ENCODE data around the gene SEC14L2. TPM values are rescaled to one million over a fixed set of nuclear protein-coding genes. Genes with fewer than 3 reads are reported as not detected.
"Not testable (repeated sequence)": the region's sequence is repeated elsewhere in the genome, so short reads cannot be mapped to it uniquely, and the experiment has no call there.

Gene SEC14L2
- total RNA-seq, 1 donor from 2014 or later: 3.0 TPM

DNA sequence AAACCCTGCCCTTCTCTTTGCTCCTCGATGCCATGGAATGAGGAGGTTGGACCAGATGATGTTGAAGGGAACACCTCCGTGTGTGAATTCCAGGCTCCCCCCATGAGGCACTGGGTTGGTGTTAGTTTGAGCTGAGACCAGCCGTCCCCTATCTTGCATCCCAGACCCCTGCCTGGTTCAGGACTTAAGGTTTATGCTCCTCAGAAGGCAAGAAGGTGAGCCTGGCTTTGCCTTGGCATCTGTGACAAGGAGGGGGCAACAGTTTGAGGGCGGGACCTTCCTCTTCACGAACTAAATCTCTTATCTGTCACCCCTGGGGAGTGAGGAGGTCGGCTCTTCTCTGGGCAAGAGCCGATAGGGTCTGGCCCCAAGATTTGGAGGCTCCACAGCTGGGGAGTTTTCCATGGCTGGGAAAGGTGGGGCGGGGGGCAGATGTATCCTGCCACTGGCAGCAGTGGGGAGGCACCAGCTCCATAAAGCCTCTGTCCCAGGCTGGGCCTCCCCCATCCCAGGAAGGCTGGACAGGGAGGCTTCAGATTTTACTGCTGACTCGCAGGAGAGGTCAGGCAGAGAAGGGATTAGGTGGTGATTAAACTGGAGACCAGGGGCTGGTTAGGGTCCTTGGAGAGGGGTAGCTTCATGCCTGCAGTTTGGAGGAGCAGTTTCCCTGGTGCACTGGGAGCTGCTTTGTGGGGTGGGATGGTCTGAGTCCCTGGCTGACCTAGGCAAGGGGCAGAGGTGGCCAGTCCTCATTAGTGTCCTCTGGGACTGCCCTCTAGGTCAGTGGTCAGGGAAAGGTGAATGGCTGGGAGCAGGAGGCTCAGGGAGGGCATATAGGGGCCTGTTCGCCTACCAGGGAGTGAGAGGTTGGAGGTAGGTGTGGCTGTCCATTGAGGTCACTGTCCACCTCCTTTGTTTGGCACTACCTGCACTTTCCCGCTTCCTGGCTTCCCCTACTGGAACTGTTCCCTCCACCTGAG is 1.1 kb downstream of the SEC14L2 start:
- no peak for DNase-seq (ENCODE audit: low spot score in 2 of 2)
- intact Hi-C loops (cut with DNase I): loop anchor here (1.0 kb wide), 1 partner anchor 25 kb away; no protein-coding TSS in a partner anchor
- Histone ChIP-seq H3K9me3 (no peaks in the 10 kb centered on the region), H3K36me3 (no peaks in the 10 kb centered on the region), H3K4me1 (peaks cover 0 to 3% of the 10 kb centered on the region in 2 donors), H3K27me3 (no peaks in the 10 kb centered on the region), H3K27ac (peak overlapping the region in 1 of 2 donors; percentile 80), H3K4me3 (peak overlapping the region; percentile 71 to 97)
- TF ChIP-seq, protein P1, sequence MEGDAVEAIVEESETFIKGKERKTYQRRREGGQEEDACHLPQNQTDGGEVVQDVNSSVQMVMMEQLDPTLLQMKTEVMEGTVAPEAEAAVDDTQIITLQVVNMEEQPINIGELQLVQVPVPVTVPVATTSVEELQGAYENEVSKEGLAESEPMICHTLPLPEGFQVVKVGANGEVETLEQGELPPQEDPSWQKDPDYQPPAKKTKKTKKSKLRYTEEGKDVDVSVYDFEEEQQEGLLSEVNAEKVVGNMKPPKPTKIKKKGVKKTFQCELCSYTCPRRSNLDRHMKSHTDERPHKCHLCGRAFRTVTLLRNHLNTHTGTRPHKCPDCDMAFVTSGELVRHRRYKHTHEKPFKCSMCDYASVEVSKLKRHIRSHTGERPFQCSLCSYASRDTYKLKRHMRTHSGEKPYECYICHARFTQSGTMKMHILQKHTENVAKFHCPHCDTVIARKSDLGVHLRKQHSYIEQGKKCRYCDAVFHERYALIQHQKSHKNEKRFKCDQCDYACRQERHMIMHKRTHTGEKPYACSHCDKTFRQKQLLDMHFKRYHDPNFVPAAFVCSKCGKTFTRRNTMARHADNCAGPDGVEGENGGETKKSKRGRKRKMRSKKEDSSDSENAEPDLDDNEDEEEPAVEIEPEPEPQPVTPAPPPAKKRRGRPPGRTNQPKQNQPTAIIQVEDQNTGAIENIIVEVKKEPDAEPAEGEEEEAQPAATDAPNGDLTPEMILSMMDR (IDR thresholded peaks at IDR 0.05): no peak

DNA sequence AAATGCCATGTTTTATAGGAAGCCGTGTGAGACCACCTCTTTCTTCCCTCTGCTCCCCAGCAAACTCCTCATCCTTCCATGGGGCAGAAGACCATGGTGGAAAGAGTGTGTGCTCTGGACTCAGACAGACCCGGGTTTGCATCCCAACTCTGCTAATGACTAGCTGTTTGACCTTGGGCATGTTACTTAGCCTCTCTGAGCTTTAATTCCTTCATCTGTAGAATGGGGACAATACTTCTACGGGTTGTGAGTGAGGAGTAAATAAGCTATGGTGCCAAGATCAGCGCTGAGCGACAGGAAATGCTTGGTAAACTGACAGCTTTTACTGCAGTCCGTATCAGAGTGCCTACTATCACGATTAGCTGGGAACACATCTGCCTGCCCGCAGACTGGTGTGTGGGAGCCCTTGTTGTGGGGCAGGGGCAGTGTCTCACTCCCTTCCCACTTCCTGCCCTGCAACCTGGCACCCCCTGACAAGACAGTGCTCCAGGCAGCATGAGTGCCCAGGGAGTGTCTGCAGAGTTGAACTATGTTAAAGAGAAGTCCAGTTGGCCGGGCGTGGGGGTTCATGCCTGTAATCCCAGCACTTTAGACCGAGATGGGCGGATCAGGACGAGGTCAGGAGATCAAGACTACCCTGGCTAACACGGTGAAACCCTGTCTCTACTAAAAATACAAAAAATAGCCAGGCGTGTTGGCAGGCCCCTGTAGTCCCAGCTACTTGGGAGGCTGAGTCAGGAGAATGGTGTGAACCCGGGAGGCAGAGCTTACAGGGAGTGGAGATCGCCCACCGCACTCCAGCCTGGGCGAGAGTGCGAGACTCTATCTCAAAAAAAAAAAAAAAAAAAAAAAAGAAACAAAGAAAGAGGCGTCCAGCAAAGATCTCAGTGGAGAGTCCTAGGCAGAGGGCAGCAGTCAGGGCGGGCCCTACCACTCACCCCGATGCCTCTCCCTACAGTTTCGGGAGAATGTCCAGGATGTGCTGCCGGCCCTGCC is 2.2 kb downstream of the SEC14L2 start:
- Histone ChIP-seq H3K27ac (no peak overlapping the region), H3K36me3 (no peaks in the 10 kb centered on the region), H3K27me3 (no peaks in the 10 kb centered on the region), H3K4me1 (peaks cover 0 to 3% of the 10 kb centered on the region in 2 donors), H3K4me3 (no peak overlapping the region), H3K9me3 (no peaks in the 10 kb centered on the region)
- DNase-seq (ENCODE audit: low spot score in 2 of 2): no peak
- intact Hi-C loops (cut with DNase I): no loop called here
- TF ChIP-seq, protein P1 (IDR thresholded peaks at IDR 0.05): no peak

DNA sequence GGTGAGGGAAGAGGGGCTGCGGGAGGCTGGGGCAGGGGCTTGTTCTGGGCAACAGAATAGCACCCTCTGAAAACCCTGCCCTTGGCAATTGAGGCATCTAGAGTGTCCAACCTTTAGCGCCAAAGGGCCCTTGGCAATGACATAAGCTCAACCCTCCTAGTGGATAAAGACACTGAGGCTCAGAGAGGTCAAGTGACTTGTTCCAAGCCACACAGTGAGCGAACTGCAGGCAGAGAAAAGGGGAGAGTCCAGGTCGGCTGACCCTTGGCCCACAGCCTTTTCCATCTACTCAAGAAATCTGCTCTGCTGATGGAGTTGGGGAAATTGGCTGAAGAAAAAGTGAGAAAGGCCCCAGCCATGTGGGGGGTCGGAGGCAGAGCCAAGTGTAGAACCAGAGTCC is 2.9 kb downstream of the SEC14L2 start:
- TF ChIP-seq, protein P1 (IDR thresholded peaks at IDR 0.05): no peak
- peaks cover 0 to 3% of the 10 kb centered on the region in 2 donors for H3K4me1 ChIP-seq
- no peaks in the 10 kb centered on the region for H3K27me3 ChIP-seq
- H3K9me3 ChIP-seq: no peaks in the 10 kb centered on the region
- DNase-seq (ENCODE audit: low spot score in 2 of 2): no peak
- no peak overlapping the region for H3K27ac ChIP-seq
- intact Hi-C loops (cut with DNase I): no loop called here
- no peaks in the 10 kb centered on the region for H3K36me3 ChIP-seq
- H3K4me3 ChIP-seq: no peak overlapping the region

DNA sequence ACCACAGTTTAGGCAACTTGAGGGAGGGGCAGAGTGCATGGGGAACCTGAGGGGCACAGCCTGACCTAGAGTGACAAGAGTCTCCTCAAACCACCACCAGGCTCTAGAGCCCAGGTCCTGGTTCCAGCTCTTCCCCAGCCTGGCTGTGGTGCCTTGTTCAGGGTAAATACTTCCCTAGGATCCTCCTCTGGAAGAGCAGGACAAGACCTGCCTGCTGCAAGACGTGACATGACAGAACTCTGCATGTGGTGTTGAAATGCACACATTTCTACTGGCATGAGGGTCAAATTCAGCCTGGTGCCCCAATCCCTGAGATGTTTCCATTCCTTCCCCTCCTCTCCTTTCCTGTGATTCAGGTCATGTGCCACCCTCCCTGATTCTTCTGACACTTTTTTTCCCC is 3.3 kb downstream of the SEC14L2 start:
- Histone ChIP-seq H3K27ac (no peak overlapping the region), H3K27me3 (no peaks in the 10 kb centered on the region), H3K36me3 (no peaks in the 10 kb centered on the region), H3K9me3 (no peaks in the 10 kb centered on the region), H3K4me1 (peaks cover 0 to 3% of the 10 kb centered on the region in 2 donors), H3K4me3 (no peak overlapping the region)
- intact Hi-C loops (cut with DNase I): no loop called here
- DNase-seq (ENCODE audit: low spot score in 2 of 2): no peak
- TF ChIP-seq, protein P1 (IDR thresholded peaks at IDR 0.05): no peak

DNA sequence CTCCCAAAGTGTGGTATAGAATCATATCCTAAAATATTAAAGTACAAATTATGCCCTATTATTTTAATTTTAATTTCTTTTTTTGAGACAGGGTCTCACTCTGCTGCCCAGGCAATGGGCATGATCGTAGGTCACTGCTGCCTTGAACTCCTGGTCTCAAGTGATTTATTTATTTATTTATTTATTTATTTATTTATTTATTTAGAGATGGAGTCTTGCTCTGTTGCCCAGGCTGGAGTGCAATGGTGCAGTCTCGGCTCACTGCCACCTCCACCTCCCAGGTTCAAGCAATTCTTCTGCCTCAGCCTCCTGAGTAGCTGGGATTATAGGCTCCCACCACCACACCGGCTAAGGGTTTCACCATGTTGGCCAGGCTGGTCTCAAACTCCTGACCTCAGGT is 4.2 kb downstream of the SEC14L2 start:
- H3K9me3 ChIP-seq; H3K36me3 ChIP-seq; intact Hi-C loops (cut with DNase I); H3K27me3 ChIP-seq; H3K4me1 ChIP-seq; H3K27ac ChIP-seq; DNase-seq (ENCODE audit: low spot score in 2 of 2); H3K4me3 ChIP-seq: not testable (repeated sequence)
